Measurements from ENCODE around the gene VWA7.
"Not testable (repeated sequence)": the region's sequence is repeated elsewhere in the genome, so short reads cannot be mapped to it uniquely, and the experiment has no call there.

Gene VWA7

DNA sequence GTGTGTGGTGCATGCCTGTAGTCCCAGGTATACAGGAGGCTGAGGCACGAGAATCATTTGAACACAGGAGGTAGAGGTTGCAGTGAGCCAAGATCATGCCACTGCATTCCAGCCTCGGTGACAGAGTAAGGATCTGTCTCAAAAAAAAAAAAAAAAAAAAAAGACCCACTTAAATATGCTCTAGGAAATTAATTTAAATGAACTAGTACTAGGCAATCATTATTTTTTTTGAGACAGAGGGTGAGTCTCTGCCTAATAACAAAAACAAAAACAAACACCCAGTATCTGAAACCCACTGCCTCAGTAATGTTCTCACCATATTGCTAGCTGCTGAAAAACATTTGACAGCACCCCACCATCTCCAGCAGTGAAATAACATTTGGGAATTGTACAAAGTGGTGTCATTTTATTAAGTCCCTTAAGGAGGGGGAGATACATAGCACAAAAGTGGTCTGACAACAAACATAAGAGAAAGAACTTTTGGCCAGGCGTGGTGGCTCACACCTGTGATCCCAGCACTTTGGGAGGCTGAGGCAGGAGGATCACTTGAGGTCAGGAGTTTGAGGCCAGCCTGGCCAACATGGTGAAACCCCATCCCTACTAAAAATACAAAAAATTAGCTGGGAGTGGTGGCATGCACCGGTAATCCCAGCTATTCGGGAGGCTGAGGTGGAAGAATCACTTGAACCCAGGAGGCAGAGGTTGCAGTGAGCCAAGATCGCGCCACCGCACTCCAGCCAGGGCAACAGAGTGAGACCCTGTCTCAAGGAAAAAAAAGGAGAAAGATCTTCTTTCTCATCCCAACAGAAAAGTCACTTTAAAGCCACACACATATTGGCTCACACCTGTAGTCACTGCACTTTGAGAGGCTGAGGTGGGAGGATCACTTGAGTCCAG lies 24.2 kb upstream of the VWA7 start:
- DNase-seq (ENCODE audit: low read depth), result not testable (repeated sequence)

DNA sequence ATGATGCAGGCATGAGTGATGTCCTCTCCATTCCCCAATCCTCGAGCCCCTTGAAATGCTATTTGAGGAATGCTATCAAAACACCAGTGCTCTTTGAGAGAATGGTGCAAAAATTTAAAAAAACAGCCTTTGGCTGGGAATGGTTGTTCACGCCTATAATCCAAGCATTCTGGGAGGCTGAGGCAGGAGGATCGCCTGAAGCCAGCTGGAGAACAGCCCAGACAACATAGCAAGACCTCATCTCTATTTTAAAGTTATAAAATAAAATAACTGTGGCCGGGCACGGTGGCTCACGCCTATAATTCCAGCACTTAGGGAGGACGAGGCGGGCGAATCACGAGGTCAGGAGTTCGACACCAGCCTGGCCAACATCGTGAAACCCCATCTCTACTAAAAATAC lies 22.7 kb upstream of the VWA7 start:
- DNase-seq (ENCODE audit: low read depth), result no peak

DNA sequence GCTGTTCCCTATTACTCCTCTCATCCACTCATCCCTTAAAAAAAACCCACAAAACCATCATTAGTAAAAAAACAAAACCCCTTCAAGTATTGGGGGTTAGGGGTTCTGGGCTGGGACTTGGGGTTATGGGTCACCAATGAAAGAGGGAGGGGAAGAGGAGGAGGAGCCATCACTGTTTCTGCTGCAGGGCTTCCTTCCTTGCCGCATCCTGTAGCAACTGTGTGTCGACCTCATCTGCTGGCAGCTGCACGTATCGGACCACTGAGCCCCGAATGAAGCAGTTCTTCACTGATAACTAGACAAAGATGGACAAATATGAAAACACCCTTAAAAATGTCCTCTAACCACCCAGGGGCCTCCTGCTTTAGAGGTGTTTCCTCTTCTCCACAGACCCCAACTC lies 20.5 kb upstream of the VWA7 start:
- peak; percentile 23 for DNase-seq (ENCODE audit: low read depth)

DNA sequence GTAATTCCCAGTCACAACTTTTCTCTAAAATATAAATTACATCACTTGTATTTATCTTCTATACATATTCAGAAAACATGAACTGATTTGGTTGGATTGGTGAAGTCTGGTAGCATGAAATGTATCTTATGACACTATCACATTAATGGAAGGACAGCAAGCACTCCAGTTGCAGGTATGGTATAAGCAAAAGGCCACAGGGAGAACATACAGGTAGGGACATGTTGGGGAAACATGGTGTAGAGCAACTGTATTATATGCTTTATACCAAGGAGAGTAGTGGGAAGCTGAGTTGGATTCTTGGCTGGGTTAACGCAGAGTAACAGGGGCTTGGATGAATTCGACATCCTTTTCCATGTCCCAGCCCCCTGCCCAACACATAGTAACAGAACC lies 19.9 kb upstream of the VWA7 start:
- no peak for DNase-seq (ENCODE audit: low read depth)

DNA sequence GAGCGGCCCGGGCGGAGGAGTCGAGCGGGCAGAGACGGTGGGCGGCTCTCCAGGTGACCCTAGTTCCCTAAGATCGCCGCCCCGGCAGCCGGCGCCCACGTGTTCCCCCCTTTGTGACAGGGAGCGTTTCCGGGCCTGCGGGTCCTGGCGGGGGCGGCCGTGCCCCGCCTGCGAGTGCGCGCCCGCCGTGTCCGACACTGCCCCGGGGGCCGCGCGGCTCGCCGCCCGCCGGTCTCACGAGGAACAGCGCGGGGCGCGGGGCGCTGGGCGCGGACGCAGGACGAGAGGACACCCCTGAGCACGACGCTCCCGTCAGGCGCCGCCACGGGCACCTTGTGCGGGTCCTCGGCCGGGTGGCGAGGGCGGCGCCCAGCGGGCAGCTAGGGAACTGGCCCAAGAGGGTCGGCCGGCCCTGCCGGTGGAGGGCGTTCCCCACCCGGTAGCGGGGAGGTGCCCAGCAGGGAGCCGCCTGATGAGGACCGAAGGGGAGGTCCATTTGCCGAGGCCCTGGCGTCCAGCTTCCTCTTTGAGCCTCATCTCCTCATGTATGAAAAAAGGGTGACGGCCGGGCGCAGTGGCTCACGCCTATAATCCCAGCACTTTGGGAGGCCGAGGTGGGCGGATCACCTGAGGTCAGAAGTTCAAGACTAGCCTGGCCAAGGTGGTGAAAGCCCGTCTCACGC lies 18.6 kb upstream of the VWA7 start, which contains the start of gene VARS1:
Gene VARS1, minus strand, starts transcription at position 137 of the 683 bp plus-strand sequence. CDS start 535 bp downstream, outside the sequence.
- peak; percentile 74 for DNase-seq (ENCODE audit: low read depth)

DNA sequence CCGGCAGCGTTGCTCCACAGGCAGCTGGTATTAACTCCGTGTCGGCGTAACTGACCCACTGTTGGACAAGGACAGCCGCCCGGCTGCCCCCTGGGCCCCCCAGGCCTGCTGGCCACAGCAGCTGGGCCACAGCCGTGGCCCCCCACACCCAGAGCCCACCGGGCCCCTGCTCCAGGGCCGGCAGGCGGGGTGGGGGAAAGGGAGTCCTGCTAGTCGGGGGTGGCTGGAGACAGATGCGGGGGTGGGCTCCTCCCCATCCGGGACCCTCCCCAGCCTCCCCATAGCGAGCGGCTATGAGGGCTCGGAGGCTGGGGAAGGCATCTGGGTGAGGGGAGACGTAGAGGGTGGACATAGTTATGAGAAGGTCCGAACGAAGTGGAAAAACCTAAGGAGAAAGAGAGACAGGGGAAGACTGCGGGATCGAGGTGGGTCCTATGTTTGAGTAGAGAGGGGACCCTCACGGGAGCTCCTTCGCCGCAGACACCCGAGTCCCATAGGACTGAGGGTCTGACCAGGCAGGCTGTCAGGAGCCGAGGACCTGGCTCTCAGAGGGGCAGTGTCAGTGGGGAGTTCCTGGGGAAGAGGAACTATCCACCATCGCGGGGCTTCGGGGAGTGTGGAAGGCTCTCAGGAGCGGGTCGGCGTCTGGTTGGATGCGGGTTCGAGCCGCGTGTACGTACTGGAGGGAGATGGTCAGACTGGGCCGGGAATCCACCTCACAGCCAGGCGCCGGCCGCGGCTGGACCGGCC lies 17.9 kb upstream of the VWA7 start:
- no peak for DNase-seq (ENCODE audit: low read depth)

DNA sequence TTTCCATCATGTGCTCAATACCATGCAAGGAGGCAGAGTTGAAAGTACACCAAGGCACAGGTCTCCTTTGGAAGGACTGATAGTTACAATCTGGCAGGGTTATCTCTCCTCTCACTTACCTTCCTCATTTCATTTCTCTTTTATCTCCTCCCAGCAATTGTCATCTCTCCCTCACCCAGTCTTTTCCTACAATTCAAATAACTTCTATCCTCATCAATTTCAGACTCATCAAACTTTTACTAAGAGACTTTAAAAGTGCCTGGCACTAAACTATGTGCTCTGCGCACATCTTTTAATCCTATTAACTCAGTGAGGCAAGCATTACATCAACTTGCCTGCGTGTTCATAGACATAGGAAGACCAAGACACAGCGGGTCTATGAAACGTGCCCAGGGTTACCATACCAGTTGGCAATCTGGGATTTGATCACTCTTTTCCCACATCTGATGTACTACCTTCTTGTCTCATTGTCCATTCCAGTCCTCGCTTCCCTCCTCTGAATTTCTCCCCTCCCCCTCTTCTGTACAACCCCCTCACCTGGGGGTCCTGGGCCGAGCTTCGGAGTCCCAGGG lies 17.3 kb upstream of the VWA7 start:
- DNase-seq (ENCODE audit: low read depth), result no peak

DNA sequence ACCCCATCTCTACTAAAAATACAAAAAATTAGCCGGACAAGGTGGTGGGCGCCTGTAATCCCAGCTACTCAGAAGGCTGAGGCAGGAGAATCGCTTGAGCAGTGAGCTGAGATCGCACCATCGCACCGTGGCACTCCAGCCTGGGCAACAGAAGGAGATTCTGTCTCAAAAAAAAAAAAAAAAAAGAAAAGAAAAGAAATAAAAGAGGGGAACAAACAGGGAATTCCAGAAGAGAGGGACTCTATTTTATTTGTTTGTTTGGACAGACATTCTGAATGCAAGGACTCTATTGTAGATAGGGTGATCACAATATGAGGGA lies 16.8 kb upstream of the VWA7 start:
- DNase-seq (ENCODE audit: low read depth), result not testable (repeated sequence)

DNA sequence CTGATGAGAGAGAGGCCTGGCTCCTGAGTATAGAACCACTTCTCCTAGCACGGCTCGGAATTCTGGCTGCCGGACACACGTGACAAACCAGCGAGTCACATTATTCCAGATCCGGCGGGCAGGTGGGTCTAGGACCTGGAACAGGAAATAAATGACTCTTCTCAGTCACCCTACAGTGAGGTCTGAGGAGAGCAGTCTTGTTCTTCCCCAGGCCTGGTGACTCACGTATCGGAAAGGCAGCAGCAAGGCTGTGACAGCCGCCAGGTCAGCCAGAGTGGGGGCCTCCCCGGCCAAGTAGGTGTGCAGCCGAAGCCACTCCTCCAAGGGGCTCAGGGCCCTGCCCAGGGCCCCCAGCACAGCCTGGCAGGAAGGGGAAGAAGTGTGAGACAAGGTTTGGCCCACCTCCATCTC lies 15.6 kb upstream of the VWA7 start:
- no peak for DNase-seq (ENCODE audit: low read depth)

DNA sequence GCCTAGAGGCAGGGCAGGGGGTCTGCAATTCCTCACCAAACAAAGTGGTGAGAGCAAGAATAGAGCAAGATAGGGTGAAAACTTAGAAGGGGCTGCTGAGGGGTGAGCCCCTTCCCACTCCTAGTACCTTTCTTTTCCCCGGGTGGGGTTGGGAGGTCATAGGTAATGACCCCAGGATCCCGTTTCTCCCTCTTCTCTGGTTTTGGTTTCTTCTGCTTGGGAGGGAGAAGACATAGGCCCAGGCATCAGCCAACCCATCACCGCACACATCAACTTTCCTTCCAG lies 14.9 kb upstream of the VWA7 start:
- DNase-seq (ENCODE audit: low read depth), result no peak

DNA sequence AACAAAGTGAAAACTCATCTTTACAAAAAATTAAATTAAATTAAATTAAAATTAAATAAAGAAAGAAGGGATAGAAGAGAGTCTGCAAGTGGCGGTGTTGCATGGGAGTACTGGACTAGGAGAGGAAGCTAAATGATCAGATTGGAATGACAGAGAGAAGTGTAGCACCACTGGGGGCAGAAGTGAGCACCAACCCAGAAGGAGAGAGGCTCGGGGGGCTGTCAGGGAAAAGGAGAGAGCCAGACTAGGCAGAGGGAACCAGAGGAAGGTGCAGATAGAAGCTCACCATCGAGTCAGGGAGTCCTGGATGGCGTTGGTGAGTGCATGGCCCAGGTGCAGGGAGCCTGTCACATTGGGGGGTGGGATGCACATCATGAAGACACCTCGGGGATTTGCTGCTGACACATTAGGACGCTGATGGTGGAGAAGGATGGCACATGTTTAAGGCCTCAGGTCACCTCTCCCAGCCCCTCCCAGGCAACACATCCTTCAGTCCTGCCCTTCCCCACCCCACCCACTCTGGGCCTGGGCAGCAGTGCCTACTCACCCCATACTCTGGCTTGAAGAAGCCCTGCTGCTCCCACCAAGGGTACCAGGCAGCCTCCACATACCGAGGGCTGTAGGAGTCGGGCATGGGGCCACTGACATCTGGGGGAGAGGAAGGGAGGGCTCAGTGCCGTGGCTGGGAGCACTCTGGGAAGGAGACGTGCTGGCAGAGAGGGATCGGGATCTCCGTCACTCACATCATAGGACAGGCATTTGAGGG lies 14.4 kb upstream of the VWA7 start:
- no peak for DNase-seq (ENCODE audit: low read depth)

DNA sequence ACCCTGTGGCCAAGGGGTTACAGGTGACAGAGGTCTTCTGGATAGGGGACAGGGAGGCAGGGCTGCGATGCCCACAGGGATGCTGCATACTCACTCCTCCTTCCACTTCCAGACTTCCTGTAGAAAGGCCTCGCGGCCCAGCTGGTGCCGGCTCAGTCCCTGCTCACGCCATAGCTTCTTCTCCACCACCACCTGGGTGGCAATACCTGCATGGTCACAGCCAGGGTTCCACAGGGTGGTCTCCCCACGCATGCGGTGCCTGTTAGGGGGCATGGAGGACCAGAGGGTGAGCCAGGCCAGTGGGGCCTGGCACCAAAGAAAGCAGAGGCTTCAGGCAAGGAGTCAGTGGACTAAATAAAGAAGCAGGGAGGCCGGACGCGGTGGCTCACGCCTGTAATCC lies 8.3 kb upstream of the VWA7 start:
- DNase-seq (ENCODE audit: low read depth), result no peak

DNA sequence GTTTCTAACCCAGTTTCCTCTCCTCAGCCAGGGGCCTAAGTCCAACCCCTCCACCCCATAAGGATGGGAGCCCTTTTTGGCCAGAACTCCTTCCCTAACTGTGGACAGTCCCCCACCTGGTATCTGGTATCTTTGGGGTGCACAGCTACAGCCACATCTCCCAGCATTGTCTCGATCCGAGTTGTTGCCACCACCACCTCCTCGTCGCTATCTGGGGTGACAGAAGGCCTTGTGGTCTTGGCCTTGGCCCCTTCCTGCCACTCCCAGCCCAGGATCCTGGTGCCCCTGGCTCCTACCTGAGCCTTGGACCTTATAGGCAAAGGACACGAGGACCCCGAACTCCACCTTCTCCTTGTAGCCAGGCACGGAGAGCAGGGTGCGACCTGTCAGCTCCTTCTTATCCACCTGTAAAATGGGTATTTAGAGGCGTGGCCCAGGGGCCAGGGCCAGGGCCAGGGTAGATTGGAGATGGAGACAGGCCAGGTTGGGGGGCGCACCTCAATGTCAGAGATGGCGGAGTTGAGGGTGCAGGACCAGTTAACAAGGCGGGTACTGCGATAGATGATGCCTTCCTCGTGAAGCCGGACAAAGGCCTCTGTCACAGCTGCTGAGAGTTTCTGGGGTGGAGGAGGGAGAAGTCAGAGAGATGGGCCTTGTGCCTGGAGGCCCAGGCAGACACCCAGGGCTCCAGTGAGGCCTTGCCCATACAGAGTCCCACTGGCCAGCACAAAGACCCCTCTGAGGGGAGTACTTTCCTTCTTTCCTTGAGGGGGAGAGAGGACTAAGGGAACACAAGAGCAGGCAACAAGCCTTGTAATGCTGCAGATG lies 7.2 kb upstream of the VWA7 start:
- no peak for DNase-seq (ENCODE audit: low read depth)

DNA sequence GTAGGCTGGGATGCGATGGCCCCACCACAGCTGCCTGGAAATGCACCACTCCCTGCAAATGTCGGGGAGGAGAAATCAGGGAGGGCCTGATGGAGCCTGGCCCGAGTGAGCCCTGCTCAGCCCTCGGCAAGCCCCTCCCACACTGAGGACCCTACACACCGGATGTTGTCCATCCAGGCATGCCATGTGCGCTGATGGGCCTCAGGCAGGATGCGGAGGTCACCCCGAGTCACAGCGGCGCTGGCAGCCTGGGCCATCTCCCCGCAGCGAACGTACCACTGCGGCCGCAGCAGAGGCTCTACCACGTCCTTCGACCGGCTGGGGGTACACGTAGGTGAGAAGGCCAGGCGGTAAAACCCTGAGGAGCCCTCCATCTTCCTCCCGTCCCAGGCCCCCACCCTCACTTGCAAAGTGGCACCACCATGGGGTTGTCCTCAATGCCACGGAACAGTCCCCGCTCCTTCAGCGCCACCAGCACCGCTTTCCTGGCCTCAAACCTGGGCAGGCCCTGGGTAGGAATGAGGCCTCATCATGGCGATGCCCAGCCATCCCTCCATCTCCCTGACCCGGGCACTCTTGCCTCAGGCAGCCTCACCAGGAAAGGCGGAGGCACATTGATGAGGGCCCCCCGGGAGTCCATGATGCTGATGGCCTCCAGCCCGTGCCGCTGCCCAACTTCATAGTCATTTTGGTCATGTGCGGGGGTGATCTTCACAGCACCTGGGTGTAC lies 5.2 kb upstream of the VWA7 start:
- no peak for DNase-seq (ENCODE audit: low read depth)

DNA sequence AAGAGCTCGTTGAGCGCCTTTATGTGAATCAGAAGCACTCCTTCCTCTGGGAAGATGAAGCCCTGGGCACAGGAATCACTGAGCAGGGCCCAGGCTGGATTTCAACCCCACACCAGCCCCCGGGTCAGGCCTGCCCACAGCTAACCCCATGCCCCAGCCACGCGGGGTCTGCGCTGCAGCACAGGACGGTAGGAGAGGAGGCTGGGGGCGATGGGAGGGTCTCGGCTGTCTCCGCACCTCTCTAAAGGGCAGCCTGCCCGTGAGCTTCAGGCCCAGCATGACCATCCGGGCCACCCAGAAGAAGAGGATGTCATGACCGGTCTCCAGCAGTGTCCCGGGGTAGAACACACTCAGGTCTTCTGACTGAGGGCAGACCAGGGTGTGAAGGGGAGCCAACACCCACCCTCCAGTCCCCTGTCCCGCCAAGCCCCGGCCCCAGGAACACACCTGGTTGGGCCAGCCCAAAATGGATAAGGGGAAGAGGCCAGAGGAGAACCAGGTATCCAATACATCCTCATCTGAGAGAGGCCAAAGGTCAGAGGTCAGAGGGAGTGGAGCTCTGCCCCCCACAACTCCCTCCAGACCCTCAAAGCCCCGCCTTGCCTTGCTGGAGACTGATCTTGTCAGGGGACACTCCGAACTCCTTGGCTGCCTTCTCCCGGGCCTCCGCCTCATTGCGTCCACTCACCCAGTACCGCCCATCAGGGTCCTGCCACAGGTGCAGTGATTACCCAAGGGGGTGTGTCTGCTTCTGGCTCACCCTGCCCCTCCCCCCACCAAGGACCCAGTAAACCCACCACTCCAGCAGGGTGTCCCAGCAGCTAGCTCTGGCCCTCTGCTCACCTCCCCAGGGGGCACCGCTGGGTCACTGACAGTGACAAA lies 4.4 kb upstream of the VWA7 start:
- no peak for DNase-seq (ENCODE audit: low read depth)

DNA sequence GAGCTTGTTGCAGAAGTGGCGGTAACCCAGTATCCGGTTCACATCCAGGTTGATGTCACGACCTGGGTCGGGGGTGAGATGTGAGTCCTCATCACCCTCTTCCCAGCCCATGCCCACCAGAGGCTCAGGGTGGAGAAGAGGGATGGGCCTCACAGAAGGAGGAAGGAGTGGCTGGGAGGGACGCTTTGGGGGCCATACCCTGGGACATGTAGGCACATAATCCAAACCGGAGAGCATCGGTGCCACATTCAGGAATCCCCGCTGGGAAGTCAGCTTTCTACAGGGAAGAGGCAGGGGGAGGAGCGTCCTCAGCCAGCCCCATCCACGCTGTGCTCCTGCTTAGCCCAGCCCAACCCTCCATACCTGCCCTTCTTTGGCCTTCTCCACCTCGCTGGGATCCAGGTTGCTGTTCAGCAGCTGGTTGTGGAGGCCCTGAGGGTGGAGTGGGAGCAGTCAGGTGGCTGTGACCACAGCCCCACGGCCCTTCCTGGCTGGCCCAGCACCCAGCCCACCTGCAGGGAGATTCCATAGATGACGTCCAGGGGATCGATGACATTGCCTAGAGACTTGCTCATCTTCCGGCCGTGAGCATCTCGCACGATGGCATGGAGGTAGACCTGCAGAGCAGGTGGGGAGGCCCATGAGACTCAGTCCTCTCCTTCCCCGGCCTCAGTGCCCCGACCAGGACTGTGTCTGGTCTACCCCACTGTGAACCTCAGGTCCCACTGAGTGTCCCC lies 3.5 kb upstream of the VWA7 start:
- DNase-seq (ENCODE audit: low read depth), result no peak

DNA sequence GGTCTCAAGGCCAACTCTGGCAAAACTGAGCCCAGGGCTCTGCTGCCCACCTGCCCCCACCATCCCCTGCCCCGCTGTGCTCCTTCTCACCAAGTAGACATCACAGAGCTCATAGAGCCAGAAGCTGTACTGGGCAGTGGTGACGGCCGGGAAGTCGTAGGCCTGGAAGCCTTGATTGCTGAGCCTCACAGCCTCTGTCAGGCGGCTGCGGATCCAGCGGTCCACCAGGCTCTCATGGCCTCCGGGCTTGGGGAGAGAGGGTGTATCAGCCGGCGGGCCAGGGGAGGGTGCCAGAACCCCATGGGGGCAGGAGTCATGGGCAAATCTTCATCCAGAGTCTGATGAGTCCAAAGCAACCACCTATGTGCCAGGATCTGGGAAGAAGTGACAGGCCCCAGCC lies 2.8 kb upstream of the VWA7 start:
- no peak for DNase-seq (ENCODE audit: low read depth)

DNA sequence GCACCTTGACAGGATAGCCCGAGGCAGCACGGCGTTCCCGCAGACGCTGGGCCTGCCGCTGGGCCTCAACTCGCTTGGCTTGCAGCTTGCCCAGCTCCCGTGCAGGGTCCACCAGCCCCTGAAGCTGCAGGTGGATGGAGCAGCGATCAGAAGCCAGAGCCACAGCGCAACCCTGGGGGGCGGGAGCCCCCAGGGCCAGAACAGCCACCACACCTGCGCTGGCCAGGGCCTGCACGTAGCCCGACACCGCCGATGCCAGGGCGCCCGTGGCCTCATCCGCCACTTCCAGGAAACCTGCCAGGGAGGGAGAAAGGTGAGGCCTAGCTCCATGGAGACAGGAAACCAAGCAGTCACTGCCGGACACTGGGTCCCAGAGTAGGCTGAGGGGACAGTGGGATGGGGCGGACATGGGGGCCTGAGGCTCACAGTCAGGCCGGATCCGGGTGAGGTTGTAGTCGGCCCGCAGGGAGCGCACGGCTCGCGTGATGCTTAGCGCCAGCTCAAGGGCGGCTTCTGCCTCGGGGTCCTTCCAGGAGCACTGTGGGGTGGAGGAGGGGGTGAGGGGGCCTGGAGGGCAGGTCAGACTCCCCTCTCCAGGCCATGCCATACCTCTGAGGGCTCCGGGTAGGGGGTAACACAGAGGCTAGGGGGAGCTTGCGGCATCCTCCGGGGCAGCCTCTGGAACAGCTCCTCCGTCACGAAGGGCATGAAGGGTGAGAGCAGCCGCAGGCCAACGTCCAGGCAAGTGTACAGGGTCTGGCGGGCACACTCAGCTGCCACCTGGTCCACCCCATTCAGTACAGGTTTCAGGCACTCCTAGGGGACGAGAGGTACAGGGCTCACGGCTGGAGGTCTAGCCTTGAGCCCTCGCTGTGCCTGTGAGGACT lies 2.1 kb upstream of the VWA7 start:
- no peak for DNase-seq (ENCODE audit: low read depth)
